GM10248 (cell line): ENCODE measurements around the gene IRGC.

Source experiments
- CTCF ChIA-PET: fragments of 300-600 bp; sonication (Branson Sonifier 250); formaldehyde crosslinking; extraction: SDS; loops from one replicate; lab custom pipeline; 2021; ENCODE audit warnings: antibody characterized with exemption; lab: Yijun Ruan, JAX
- POLR2A ChIA-PET: fragments of 350-650 bp; sonication (Branson Sonifier 250); formaldehyde crosslinking; extraction: SDS; loops from one replicate; lab custom pipeline; 2020; ENCODE audit warnings: antibody characterized with exemption; lab: Yijun Ruan, JAX
- DNase-seq: peaks from one replicate; pipeline ENCODE4 v3.0.0; 2012; ENCODE audit errors: extremely low spot score
- CTCF ChIP-seq: IDR thresholded peaks from 2 replicates; pipeline ENCODE4 v1.5.1; 2012; ENCODE audit warnings: mild to moderate bottlenecking, low read depth; ENCODE audit errors: extremely low read depth, missing control alignments, control extremely low read depth

IRGC gene

DNA sequence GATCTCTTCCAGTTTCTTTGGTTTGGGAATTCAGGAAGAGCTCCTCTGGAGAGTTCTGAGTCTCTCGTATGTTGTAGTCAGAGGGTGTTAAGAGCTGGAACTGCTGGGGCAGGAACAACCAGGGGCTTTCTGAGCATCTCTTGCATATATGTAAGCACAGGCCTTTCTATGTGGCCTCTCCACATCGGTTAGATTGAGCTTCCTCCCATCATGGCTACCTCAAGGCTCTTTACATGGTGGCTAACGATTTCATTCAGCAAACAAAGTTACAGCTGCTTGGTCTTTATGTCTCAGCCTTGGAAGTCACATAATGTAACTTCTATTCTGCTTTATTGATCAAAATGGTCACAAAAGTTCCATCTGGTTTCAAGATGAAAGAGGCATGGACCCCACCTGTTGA is 25.4 kb upstream of the IRGC start:
- POLR2A ChIA-PET = no interaction called here
- no peak for DNase-seq
- CTCF ChIA-PET = no interaction called here
- no peak for TF ChIP-seq CTCF

- TF ChIP-seq CTCF = no peak
- CTCF ChIA-PET = no interaction called here
- no peak for DNase-seq
- POLR2A ChIA-PET = no interaction called here
Observed at GRCh38 chr19:43690890-43691289, 25.0 kb upstream of the IRGC start.

GRCh38 chr19:43691755-43692154 is 24.1 kb upstream of the IRGC start:
- TF ChIP-seq CTCF = no peak
- no peak for DNase-seq
- ChIA-PET POLR2A (no interaction called here), CTCF (no interaction called here)

DNA sequence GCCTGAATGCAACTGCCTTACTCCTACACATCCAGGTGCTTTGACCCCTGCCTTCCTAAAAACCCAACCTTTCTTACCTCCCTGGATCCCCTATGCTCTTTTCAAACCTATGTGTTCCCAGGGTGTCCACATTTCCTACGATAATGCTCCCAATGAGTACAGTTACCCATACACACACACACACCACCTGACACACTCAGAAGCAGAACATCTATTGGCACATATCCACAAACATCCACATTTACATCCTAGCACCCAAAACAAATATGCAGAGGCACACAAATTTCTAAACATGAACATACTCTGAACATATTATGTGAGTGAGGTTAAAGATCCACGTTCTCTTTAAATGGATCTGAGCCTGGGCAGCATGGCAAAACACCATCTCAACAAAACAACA is 23.5 kb upstream of the IRGC start:
- no peak for DNase-seq
- ChIA-PET POLR2A (no interaction called here), CTCF (no interaction called here)
- no peak for TF ChIP-seq CTCF

DNA sequence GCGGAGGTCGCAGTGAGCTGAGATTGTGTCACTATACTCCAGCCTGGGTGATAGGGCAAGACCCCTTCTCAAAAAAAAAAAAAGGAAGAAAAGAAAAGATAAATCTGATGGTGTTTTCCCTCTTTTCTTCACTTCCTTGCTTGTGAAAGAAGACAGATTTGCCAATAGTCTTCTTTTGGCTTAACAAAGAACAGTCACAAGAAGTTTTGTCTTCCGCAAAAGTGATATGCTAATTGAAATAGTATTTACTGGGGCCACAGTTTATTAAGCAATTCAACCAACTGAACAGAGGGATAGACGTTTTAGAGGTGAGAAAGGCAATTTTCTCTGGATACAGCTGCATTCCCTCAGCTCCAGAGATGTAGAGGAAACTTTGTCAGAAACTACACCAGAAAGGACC is 23.0 kb upstream of the IRGC start:
- no peak for TF ChIP-seq CTCF
- no peak for DNase-seq
- POLR2A ChIA-PET = no interaction called here
- CTCF ChIA-PET = interaction anchor here (0.9 kb wide), 2 partner anchors 52 to 74 kb away, joined by 3 read pairs; no protein-coding TSS in a partner anchor

- ChIA-PET CTCF (interaction anchor here (1.1 to 1.4 kb wide), 3 partner anchors 10 to 100 kb away, joined by 3 to 4 read pairs (median 3); no protein-coding TSS in a partner anchor), POLR2A (no interaction called here)
- TF ChIP-seq CTCF = no peak
- no peak for DNase-seq
Observed at GRCh38 chr19:43694553-43694952, 21.3 kb upstream of the IRGC start.
